ENCODE measurements around the gene MSRB2.
"Not testable (repeated sequence)": the region's sequence is repeated elsewhere in the genome, so short reads cannot be mapped to it uniquely, and the experiment has no call there.

The MSRB2 gene

DNA sequence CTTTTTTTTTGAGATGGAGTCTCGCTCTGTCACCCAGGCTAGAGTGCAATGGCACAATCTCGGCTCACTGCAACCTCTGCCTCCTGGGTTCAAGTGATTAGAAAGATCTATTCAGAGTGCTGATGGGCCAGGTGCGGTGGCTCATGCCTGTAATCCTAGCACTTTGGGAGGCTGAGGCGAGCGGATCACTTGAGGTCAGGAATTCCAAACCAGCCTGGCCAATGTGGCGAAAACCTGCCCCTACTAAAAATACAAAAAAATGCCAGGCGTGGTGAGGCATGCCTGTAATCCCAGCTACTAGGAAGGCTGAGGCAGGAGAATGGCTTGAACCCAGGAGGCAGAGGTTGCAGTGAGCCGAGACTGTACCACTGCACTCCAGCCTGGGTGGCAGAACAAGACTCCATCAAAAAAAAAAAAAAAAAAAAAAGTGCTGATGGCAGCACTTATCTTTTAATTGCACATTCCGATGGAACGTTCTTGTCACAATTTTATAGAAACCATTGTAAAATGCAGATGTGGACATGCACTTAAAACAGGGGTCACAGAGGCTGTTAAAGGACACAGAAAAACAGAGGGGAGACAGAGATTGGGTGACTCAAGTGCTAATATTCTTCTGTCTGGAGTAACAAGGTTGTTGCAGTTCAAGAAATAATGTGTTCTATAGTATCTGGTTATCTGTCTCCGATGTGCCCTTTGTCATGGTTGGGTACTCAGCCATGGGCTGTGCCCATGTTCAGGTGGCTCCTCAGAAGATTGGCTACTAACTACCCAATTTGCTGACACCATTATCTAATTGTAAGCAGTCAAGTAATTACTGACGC, 25.1 kb upstream of the MSRB2 start:
- DNase-seq, result not testable (repeated sequence)

DNA sequence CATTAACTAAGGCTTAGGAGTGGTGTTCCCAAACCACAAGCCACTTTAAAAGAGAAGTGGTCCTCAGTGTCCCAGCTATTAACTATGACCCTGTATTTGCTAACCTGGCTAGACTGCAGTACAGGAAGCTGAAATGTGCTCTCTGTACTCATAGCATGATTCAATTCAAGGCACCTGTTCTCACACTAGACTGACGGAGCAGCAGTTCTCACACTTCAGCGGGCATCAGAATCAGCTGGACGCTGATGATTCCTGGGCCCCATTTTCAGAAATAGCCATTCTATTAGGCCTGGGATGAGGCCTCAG, 24.5 kb upstream of the MSRB2 start:
- no peak for DNase-seq

DNA sequence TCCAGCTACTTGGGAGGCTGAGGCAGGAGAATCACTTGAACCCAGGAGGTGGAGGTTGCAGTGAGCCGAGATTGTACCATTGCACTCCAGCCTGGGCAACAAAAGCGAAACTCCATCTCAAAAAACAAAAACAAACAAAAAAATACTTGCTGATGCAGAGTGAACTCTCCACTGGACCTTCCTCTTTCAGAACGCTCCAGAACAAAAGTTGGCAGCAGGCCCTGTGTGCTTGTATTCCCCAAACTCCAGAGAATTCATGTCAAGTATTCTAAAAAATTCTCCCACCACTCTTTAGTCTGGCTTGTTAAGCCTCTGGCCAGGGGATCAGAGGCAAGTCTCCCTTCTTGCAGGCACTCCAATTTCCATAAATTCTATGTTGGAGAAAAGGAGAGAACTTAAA, 22.8 kb upstream of the MSRB2 start:
- DNase-seq, result not testable (repeated sequence)

DNA sequence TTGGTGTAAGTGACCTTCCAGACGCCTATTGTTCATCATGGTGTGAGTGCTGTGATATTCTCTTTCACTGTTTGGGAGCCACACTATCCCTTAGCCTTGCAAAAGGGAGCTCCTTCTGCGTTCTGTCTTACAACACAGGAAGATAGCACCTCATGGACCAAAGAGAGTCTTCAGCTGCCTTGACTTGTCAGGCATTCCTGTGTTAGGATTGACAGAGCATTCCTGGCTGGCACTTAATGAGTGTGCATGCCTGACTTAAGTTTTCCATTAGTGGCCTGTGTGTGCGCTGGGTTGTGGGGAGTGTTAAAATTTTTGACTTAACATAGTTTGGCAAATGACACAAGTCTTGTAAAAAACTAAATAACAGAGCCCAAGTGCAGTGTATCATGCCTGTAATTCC, 21.9 kb upstream of the MSRB2 start:
- DNase-seq, result no peak

DNA sequence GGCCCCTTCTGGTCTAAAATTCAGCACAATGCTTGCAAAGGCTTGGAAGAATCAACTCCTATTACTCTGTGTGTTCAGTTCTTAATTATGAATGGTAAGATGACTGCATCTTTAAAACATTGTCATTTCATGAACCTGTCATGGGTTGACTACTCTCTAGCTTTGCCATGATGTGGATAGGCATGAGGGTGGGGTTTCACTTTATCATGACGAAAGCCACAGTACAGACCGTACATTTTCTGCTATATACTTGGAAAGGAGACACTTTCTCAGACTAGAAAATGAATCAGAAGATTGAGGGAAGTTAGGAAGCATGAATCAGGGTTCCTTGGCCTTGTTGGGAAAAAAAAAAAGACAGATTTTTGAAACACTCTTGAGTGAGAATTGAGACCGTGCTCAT, 19.7 kb upstream of the MSRB2 start:
- DNase-seq, result no peak

DNA sequence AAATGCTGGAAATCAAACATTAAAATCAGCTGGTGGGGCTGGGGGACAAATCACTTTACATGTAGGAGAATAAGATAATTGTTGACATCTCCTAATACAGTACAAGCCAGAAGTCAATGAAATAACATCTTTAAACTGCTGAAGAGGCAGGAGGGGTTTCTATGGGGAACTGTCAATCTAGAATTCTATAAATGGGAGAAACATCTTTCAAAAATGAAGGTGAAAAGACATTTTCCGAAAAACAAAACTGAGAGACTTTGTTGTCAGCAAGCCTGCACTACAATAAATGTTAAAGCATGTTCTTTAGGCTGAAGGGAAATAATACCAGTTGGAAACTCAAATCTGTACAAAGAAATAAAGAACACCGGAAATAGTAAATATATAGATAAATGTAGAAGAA, 17.3 kb upstream of the MSRB2 start:
- no peak for DNase-seq

DNA sequence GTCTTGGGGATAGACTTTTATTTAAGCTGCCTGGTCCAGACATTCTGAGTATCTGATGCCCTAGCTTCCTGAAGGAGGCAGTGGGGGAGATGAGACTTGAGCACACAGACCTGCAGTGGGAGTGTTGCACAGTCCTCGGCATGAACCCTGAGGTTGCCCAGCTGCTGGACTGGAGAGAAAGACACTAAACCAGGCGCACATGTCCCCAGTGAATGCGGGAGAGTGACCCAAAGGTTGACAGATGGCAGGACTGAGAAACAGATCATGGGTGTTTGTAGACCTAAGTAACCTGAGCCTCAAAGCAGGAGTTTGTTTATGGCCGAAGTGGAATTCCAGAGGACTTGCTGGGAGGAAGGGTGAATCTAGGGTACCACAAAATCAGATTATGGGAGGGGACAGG, 15.7 kb upstream of the MSRB2 start:
- no peak for DNase-seq

DNA sequence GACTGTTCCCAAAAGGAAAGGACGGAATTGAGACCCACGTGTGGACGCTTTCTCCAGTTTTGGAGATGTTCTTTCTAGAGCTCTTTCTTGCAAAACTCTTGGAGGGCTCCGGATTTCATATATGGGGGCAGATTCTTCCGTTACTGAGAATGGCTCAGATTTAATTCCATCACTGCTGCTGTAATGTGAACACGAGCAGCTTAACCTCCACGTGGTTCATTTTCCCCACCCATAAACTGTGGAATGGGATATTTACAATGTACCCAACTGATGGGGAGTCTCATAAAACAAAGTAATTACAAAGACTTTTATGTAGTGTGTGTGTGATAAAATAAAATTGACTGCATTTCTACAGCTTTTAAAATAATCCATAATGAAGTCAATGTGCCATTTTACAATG, 15.1 kb upstream of the MSRB2 start:
- no peak for DNase-seq

DNA sequence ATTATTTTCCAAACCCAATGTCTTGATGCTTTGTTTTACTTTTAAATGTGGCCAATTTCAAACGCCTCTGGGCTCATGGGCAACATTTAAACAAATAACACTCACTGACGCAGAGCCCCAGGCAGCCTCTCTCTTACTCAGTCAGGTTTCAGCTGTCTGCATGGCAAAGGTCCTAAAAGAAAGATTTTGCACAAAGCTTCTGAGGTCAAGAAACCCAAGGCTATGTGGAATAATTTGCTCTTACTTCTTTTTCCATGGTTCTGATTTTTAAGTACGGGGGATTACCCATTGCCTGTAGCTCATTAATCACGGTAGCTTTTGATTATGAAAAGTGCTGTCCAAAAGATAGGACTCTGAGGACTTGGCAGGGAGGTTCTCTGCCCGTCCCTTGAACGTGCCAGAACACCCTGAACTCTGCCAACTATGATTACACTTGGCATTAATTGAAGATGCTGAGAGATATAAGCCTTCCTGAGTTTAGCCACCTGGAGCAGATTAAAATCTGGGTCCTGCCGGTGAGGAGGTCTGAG, 14.1 kb upstream of the MSRB2 start:
- no peak for DNase-seq

DNA sequence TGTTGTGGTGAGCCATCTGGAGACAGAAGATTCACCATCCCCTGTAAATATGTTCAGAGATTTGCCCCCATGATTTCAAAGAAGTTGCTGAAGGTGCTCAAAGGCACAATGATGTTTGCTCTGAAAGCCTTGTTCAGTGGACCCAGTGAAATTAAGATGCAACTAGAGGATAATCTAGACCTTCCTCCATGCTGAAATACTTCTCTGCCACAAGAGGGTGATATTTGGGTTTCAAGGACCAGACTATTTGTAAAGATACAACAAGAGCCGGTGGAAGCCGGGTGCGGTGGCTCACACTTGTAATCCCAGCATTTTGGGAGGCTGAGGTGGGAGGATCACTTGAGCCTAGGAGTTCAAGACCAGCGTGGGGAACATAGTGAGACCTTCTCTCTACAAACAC, 13.5 kb upstream of the MSRB2 start:
- DNase-seq, result no peak

DNA sequence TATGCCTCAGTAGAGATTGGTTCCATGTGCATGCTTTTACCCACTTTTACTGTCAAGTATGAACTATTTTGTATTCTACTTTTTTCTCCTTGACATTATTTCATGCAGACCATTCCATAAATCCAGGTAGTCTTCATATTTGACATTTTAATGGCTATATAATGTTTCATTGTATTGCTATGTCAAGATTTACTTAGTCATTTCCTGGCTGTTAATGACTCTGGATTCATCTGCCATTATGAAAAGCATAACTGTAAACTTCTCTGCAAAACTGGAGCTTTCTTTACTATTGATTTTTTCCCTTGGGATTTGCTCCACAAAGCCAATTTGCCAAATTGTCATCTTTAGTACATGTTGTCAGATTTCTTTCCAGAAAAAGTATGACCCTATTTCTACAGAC, 6.8 kb upstream of the MSRB2 start:
- DNase-seq, result no peak

DNA sequence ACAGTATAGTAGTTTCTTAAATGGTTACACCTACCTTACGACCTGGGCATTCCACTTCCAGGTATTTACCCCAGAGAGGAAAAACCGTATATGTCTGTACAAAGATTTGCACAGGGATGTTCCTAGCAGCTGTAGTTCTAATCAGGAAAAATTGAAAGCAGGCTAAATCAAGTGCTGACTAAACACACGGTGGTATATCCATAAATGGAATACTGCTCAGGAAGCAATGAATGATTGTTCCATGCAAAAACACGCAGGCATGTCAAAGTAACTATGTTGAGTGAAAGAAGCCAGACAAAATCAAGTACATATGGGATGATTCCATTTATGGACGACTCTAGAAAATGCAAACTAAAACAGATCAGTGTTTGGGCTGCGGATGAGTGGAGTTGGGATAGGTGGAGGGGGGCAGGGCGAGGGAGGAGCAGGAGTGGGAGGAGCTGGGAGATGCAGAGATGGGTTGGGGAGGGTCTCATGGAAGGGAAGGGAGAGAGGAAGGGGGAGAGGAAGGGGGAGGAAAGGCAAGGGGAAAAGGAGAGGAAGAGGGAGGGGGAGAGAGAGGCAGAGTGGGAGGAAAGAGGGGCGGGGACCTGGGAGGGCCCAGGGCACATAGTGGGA, 484 bp upstream of the MSRB2 start:
- no peak for DNase-seq

DNA sequence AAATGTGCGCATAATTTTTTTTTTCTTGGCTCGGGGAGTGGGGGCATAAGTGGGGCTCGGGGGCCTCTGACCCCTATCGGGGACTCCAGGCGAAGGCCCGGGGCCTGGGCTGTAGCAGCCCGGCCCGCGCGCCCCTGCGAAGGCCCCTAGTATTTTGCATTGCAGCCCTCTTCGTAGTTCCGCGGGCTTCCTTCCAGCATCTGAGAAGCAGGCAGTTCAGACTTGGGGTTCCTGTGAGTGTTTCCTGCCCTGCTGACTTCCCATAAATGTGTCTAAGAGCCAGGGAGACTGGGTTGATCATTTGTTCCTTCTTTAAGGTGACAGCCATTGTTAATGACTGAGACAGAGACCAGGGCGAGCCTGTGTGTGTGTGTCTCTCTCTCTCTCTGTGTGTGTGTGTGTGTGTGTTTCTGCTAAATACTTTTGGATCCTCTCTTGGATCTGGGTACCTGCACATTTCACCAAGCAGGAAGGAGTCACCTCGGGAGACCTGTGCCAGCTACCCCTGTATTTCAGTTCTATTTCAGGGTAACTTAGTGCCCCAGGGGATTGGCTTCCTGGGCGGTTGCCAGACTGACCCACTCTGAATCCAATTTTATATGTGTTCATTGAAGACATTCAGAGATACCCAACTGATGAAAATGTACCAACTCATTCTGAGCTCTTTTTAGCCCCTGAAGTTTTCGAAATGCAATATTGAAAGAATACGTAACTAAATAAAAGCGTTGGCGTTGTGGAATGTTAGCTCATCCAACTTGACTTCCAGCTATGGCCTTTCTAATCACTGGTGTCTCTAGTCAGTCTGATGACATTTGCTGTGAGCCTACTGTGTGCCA, 805 bp downstream of the MSRB2 start:
- peak; percentile 82 for DNase-seq

DNA sequence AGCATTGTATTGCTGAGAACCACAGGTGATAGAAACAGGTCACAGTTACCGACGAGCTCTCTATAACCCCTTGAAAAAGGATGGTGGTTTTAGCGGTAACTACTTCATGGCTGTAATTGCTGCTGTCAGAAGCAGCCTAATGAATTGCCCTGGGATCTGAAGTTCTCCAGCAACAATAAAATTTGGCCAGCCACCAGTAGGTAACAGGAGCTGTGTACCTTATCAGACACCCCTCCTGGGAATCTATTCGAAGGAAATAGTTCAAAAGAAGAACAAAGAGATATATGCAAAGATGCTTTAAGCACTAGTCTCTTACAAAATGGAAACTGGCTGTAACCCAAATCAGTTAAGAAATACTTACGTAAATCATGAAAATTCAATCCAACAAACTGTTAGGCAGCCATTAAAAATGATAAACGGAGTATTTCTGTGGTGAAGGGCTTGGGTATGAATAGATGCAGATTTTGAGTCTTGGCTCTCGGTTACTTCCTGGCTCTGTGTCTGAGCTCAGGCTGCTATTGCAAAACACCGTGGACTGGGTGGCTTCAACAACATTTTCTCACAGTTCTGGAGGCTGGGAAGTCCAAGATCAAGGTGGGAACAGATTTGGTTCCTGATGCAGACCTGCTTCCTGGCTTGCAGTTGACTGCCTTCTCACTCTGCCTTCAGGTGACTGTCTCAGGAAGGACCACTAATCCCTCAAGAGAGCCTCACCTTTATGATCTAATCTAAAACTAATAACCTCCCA, 1.6 kb downstream of the MSRB2 start:
- DNase-seq, result no peak

DNA sequence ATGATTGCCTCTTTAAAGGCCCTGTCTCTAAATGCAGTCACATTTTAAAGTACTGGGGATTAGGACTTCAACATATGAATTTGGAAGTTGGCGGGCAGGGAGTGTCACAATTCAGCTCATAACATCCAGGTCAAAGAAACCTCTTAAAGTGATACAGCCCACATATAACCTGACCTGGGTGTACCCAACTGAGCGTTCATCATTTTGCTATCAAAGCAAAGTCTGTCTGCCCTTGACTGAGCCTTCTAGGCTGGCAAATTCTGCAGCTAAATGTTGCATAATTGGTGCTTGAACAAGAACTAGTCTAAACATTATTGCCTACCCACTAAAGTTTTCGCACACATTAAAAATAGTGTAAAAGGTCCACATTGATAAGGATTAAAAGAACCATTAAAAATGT, 3.7 kb downstream of the MSRB2 start:
- no peak for DNase-seq

DNA sequence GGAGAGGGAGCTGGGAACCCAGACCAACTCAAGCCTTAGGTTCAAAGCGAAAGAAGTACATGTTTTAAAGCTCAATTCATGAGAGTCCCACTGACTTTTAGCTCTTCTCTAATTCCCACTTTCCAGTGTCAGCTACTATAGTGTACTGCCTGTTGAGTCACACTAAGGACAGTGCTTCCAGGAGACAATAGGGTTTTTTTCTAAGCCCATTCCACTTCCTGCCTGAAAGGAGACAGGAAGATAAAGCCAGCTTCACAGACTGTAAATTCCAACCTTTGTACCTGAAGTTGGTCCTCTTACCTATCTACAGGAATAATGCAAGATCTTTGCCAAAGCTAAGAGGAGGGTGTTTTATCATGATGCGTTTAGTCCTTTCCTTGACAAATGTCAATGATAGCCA, 4.4 kb downstream of the MSRB2 start:
- no peak for DNase-seq

DNA sequence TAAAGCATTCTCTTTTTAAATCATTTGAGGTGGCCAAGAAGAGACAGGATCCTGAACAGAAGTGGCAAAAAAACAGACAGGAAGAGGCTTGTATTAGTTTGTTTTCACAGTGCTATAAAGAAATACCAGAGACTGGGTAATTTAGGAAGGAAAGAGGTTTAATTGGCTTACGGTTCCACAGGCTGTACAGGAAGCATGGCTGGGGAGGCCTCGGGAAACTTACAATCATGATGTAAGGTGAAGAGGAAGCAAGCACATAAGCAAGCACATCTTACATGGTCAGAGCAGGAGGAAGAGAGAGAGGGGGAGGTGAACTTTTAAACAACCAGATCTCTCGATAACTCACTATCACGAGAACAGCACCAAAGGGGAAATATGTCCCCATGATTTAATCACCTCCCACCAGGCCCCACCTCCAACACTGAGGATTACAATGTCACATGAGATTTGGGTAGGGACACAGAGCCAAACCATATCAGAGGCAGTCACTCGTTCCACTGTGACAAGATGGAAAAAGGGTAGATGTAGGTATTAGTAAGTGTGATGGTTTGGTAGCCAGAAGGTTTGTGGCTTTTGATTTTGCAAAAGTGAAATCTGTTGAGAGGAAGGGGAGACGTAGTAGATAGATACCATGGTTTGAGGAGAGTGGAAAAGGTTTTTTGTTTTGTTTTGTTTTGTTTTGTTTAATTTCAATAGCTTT, 5.1 kb downstream of the MSRB2 start:
- no peak for DNase-seq

DNA sequence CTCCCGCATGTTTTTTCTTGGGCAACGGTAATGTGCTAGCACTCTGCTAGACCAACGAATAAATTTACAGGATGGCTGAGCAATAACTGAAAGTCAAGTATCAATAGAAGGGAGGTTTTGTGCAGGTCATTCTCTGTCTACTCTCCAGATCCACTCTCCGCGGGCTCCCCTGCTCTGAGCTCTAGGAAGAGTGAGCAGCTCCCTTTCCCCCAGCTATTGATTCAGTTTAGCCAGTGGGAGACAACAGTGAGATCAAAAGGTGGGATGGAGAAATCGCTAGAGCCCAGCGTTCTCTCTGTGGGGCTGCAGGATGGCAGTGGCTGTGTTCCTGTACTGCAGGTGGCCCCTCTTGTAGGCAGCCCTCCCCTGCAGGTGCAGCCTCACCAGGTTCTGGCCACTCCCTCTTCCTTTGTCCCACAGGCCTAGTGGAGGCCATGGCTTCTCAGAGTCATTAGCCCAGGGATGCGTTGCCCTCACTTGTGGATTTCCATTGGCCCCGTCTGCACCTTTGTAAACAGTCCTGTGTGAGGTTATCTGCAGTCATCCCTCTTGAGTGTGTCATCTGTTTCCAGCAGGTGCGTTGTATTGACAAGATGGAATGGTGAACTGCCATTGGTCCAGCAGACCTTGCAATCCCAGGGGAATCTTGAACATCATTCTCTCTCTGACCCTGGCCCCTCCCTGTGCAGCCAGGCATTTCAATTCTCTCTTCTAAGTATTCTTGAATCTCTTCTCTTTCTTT, 11.1 kb downstream of the MSRB2 start:
- no peak for DNase-seq

DNA sequence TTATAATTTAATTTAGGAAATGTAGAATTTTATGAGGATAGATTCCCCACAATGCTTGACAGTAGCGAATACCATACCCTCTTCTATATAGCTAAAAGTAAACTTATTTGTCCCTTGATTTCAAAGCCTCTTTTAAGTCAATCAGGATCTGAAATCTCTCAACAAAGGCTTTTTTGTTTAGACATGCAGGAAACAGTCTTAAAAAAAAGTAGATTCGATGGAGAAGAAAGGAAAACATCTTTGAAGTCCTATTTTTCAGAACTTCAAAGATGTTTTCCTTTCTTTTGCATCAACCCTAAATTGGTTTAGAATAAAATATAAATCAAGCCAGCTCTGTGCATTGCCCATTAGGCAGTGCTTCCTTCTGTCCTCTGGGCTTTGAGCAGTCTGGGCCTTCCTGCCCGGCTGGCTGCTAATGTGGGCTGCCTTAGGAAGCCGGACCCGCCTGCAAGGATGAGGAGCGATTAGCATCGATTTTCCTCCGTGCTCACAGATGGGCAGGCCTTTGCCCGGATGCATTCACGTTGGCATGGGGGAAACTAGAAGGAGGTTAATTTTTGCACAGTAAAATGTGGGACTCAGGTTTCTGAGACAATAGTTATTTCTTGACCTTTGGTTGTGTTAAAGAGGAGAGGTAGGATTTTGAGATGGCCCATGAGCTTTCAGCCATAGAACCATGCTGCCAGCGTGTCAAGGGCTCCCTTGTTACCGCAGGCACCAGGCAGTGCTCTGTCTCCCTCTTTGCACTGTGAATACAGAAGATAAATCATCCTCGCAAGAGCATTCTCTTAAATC, 15.5 kb downstream of the MSRB2 start:
- DNase-seq, result no peak

DNA sequence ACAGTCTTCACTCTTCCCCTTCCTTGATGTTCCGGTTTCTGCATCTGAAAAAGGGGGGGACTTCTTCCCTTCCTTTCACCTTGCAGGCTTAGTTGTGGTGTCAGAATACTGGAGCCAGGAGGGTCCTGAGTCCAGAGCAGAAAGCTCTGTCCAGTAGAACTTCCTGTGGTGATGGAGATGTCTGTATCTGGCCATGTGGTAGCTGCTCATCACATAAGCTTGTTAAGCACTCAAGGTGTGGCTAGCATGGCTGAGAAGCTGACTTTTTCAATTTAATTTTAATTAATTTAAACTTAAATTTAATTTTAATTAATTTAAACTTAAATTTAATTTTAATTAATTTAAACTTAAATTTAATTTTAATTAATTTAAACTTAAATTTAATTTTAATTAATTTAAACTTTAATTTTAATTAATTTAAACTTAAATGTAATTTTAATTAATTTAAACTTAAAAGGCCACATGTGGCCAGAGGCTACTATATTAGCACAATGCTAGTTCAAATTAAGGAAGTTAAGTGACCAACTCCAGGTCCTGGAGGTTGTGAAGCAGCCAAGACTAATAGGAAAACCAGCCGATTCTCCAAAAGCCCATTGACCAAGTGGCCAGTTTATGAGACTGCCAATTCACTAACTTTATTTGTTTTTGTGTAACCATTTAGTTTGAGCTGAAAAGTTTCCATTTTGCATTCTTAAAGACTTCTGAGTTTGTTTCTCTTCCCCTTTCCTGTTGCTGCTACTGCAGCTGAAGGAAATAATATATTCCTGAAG, 16.3 kb downstream of the MSRB2 start:
- DNase-seq, result no peak

Measured in right hindlimb (tissue), 1 donor.